ENCODE measurements around the gene OTULIN. TPM values are rescaled to one million over a fixed set of nuclear protein-coding genes. Genes with fewer than 3 reads are reported as not detected.

Gene OTULIN
- total RNA-seq, 1 experiment from 2014 or later = 20.0 TPM

DNA sequence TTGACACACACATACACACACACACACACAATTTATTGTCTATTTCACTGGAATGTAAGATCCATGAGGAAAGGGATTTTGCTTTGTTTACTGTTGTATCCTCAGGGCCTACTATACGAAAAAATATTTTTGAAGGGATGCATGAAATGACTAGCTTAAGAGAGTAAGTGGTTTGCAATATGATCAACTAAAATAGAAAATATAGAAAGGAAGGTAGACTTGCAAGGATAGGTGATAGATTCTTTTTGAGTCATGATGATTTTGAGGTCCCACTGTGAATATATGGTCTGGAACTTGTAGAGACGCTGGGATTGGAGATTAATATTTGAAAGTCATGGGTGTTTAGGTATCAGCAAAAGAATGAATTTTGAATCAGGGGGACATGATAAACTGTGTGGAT lies 28.9 kb upstream of the OTULIN start:
- no peaks in the 10 kb centered on the region for H3K36me3 ChIP-seq (ENCODE audit: insufficient read depth, low read length, poor library complexity, severe bottlenecking)
- H3K27ac ChIP-seq (ENCODE audit: low read depth, low read length, poor library complexity, severe bottlenecking) = no peak overlapping the region
- TF ChIP-seq, protein P1, sequence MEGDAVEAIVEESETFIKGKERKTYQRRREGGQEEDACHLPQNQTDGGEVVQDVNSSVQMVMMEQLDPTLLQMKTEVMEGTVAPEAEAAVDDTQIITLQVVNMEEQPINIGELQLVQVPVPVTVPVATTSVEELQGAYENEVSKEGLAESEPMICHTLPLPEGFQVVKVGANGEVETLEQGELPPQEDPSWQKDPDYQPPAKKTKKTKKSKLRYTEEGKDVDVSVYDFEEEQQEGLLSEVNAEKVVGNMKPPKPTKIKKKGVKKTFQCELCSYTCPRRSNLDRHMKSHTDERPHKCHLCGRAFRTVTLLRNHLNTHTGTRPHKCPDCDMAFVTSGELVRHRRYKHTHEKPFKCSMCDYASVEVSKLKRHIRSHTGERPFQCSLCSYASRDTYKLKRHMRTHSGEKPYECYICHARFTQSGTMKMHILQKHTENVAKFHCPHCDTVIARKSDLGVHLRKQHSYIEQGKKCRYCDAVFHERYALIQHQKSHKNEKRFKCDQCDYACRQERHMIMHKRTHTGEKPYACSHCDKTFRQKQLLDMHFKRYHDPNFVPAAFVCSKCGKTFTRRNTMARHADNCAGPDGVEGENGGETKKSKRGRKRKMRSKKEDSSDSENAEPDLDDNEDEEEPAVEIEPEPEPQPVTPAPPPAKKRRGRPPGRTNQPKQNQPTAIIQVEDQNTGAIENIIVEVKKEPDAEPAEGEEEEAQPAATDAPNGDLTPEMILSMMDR (conservative IDR thresholded peaks at IDR 0.05; ENCODE audit: low read depth, low read length) = no peak
- no peak for TF ChIP-seq EZH2 (IDR thresholded peaks at IDR 0.05; ENCODE audit: borderline replicate concordance, low read depth, low read length, poor library complexity, severe bottlenecking)
- CTCF ChIA-PET = no interaction called here
- POLR2A ChIA-PET (ENCODE audit: low non-redundant PET) = no interaction called here
- DNase-seq (ENCODE audit: low spot score) = no peak
- no peak overlapping the region for H3K4me3 ChIP-seq (ENCODE audit: low read depth, low read length, poor library complexity, severe bottlenecking)
- no peaks in the 10 kb centered on the region for H3K9me3 ChIP-seq (ENCODE audit: low read depth, low read length, poor library complexity, severe bottlenecking)
- no TSS peak for BruUV-seq (replicated peaks)
- H3K4me1 ChIP-seq (ENCODE audit: insufficient read depth, low read length, poor library complexity, severe bottlenecking) = no peaks in the 10 kb centered on the region
- intact Hi-C loops (cut with micrococcal nuclease; ENCODE audit: unreplicated experiment) = no loop called here
- H3K27me3 ChIP-seq (replicated peaks; ENCODE audit: insufficient read depth, low read depth, low read length, poor library complexity) = peaks cover 26% of the 10 kb centered on the region

DNA sequence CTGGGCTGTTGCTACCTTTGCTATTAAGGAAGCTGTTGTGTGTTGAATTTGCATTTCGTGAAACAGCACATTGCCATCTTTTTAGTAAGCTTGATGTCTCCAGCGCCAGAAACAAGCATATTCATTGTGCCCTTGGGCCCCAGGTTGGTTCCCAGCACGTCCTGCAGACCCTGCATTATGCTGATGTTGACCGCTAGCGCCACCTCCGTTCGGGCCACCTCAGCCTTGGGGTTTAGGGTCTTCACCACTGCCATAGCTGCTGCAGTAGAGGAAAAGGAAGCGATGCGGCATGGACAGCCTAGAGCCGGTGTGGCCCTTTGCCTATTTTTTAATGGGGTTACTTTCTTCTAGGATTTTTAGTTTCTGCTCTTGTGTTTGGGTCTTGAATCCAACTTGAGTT lies 23.8 kb upstream of the OTULIN start:
- intact Hi-C loops (cut with micrococcal nuclease; ENCODE audit: unreplicated experiment) = loop anchor here (10.0 kb wide), 1 partner anchor 366 kb away; no protein-coding TSS in a partner anchor
- Histone ChIP-seq H3K27me3 (replicated peaks; ENCODE audit: insufficient read depth, low read depth, low read length, poor library complexity) (peaks cover 35% of the 10 kb centered on the region), H3K9me3 (ENCODE audit: low read depth, low read length, poor library complexity, severe bottlenecking) (no peaks in the 10 kb centered on the region), H3K4me3 (ENCODE audit: low read depth, low read length, poor library complexity, severe bottlenecking) (no peak overlapping the region), H3K4me1 (ENCODE audit: insufficient read depth, low read length, poor library complexity, severe bottlenecking) (no peaks in the 10 kb centered on the region), H3K36me3 (ENCODE audit: insufficient read depth, low read length, poor library complexity, severe bottlenecking) (no peaks in the 10 kb centered on the region), H3K27ac (ENCODE audit: low read depth, low read length, poor library complexity, severe bottlenecking) (no peak overlapping the region)
- ChIA-PET CTCF (no interaction called here), POLR2A (ENCODE audit: low non-redundant PET) (no interaction called here)
- no TSS peak for BruUV-seq (replicated peaks)
- no peak for DNase-seq (ENCODE audit: low spot score)
- TF ChIP-seq, protein P1 (conservative IDR thresholded peaks at IDR 0.05; ENCODE audit: low read depth, low read length) = no peak
- TF ChIP-seq EZH2 (IDR thresholded peaks at IDR 0.05; ENCODE audit: borderline replicate concordance, low read depth, low read length, poor library complexity, severe bottlenecking) = no peak

DNA sequence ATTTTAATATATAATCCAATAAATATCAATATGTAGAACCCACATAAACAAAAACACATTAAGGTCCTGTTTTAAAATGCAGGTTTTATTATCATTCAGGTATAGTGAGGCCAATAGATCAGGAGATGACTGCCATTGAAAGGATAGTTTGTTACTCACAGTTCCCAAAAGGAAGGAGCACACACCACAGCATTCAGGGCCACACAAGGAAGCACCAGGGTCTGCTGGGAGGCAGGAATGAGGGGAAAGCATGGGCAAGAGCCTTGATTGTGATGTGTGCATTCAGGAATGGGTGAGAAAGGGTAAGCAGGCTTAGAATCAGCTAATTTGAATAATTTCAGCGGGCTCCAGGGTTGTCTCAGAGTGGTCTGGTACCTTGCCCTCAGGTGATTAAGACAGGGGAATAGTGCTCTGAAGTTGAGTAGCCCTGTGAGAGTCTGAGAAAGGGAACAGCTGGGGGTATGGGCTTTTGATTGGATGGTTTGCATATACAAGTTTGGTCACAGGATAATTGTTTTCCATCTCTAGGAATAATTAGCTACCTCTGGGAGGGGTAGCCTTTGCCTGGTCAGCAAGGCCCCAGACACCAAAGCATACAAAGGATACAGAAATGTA lies 19.8 kb upstream of the OTULIN start:
- peaks cover 3% of the 10 kb centered on the region for H3K4me1 ChIP-seq (ENCODE audit: insufficient read depth, low read length, poor library complexity, severe bottlenecking)

DNA sequence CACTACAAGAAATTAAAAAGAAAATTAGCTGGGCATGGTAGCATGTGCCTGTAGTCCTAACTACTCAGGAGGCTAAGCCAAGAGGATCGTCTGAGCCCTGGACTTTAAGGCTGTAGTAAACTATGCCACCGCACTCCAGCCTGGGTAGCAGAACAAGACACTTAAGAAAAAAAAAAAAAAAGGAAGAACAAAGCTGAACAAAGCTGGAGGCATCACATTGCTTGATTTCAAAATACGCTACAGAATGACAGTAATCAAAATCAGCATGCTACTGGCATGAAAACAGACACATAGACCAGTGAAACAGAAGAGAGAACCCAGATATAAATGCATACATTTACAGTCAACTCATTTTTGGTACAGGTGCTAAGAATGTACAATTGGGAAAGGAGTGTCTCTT lies 14.5 kb upstream of the OTULIN start:
- BruUV-seq (replicated peaks) = no TSS peak
- no peak for TF ChIP-seq EZH2 (IDR thresholded peaks at IDR 0.05; ENCODE audit: borderline replicate concordance, low read depth, low read length, poor library complexity, severe bottlenecking)
- TF ChIP-seq, protein P1 (conservative IDR thresholded peaks at IDR 0.05; ENCODE audit: low read depth, low read length) = no peak
- Histone ChIP-seq H3K27me3 (replicated peaks; ENCODE audit: insufficient read depth, low read depth, low read length, poor library complexity) (peaks cover 48% of the 10 kb centered on the region), H3K4me3 (ENCODE audit: low read depth, low read length, poor library complexity, severe bottlenecking) (no peak overlapping the region), H3K9me3 (ENCODE audit: low read depth, low read length, poor library complexity, severe bottlenecking) (no peaks in the 10 kb centered on the region), H3K36me3 (ENCODE audit: insufficient read depth, low read length, poor library complexity, severe bottlenecking) (no peaks in the 10 kb centered on the region), H3K4me1 (ENCODE audit: insufficient read depth, low read length, poor library complexity, severe bottlenecking) (peaks cover 3% of the 10 kb centered on the region), H3K27ac (ENCODE audit: low read depth, low read length, poor library complexity, severe bottlenecking) (no peak overlapping the region)
- ChIA-PET POLR2A (ENCODE audit: low non-redundant PET) (interaction anchor here (0.7 kb wide), 1 partner anchor 211 kb away, joined by 4 read pairs; no protein-coding TSS in a partner anchor), CTCF (no interaction called here)
- DNase-seq (ENCODE audit: low spot score) = no peak
- intact Hi-C loops (cut with micrococcal nuclease; ENCODE audit: unreplicated experiment) = no loop called here

More for the DNA sequence above, 19.8 kb upstream of the OTULIN start:
- no peak for TF ChIP-seq EZH2 (IDR thresholded peaks at IDR 0.05; ENCODE audit: borderline replicate concordance, low read depth, low read length, poor library complexity, severe bottlenecking)
- H3K9me3 ChIP-seq (ENCODE audit: low read depth, low read length, poor library complexity, severe bottlenecking) = no peaks in the 10 kb centered on the region
- intact Hi-C loops (cut with micrococcal nuclease; ENCODE audit: unreplicated experiment) = loop anchor here (10.0 kb wide), 1 partner anchor 370 kb away; no protein-coding TSS in a partner anchor
- ChIA-PET CTCF (interaction anchor here (0.7 kb wide), 1 partner anchor 274 kb away, joined by 3 read pairs; no protein-coding TSS in a partner anchor), POLR2A (ENCODE audit: low non-redundant PET) (no interaction called here)
- no peak overlapping the region for H3K4me3 ChIP-seq (ENCODE audit: low read depth, low read length, poor library complexity, severe bottlenecking)
- H3K27me3 ChIP-seq (replicated peaks; ENCODE audit: insufficient read depth, low read depth, low read length, poor library complexity) = peaks cover 37% of the 10 kb centered on the region
- no TSS peak for BruUV-seq (replicated peaks)
- no peak for DNase-seq (ENCODE audit: low spot score)
- no peak overlapping the region for H3K27ac ChIP-seq (ENCODE audit: low read depth, low read length, poor library complexity, severe bottlenecking)
- no peaks in the 10 kb centered on the region for H3K36me3 ChIP-seq (ENCODE audit: insufficient read depth, low read length, poor library complexity, severe bottlenecking)

Data from A673 (cell line).